ENCODE results near the gene SPRY2. TPM values are rescaled to one million over a fixed set of nuclear protein-coding genes. Genes with fewer than 3 reads are reported as not detected.

The SPRY2 gene
- polyA plus RNA-seq, 1 experiment, result 15.2 TPM

GRCh38 chr13:80314711-80315653 is 25.9 kb downstream of the SPRY2 start:
- no peaks in the 10 kb centered on the region for H3K9me3 ChIP-seq (ENCODE audit: control insufficient read depth, insufficient read depth, low read length)
- H3K27ac ChIP-seq (ENCODE audit: low read depth, low read length), result no peak overlapping the region
- TF ChIP-seq CTCF (IDR thresholded peaks at IDR 0.05; ENCODE audit: low read depth, low read length), result no peak
- no peak overlapping the region for H3K4me3 ChIP-seq (ENCODE audit: low read depth, low read length)
- no peaks in the 10 kb centered on the region for H3K27me3 ChIP-seq (ENCODE audit: control insufficient read depth, insufficient read depth, low read length)
- DNase-seq (ENCODE audit: low read depth, low spot score), result no peak
- ChIA-PET CTCF (no interaction called here), POLR2A (no interaction called here)

- ChIA-PET POLR2A (no interaction called here), CTCF (interaction anchor here (3.6 kb wide), 1 partner anchor 29 kb away, joined by 14 read pairs; no protein-coding TSS in a partner anchor)
- H3K9me3 ChIP-seq (ENCODE audit: control insufficient read depth, insufficient read depth, low read length), result no peaks in the 10 kb centered on the region
- no peak overlapping the region for H3K4me3 ChIP-seq (ENCODE audit: low read depth, low read length)
- H3K27ac ChIP-seq (ENCODE audit: low read depth, low read length), result no peak overlapping the region
- DNase-seq (ENCODE audit: low read depth, low spot score), result no peak
- H3K27me3 ChIP-seq (ENCODE audit: control insufficient read depth, insufficient read depth, low read length), result no peaks in the 10 kb centered on the region
- no peak for TF ChIP-seq CTCF (IDR thresholded peaks at IDR 0.05; ENCODE audit: low read depth, low read length)
Measured at GRCh38 chr13:80313668-80314256, 27.2 kb downstream of the SPRY2 start.

GRCh38 chr13:80312967-80313366 is 28.0 kb downstream of the SPRY2 start:
- no peak for DNase-seq (ENCODE audit: low read depth, low spot score)
- CTCF ChIA-PET, result interaction anchor here (3.6 kb wide), 1 partner anchor 29 kb away, joined by 14 read pairs; no protein-coding TSS in a partner anchor
- POLR2A ChIA-PET, result no interaction called here

GRCh38 chr13:80312012-80312704 is 28.8 kb downstream of the SPRY2 start:
- DNase-seq (ENCODE audit: low read depth, low spot score), result no peak
- no peak overlapping the region for H3K27ac ChIP-seq (ENCODE audit: low read depth, low read length)
- H3K9me3 ChIP-seq (ENCODE audit: control insufficient read depth, insufficient read depth, low read length), result no peaks in the 10 kb centered on the region
- TF ChIP-seq CTCF (IDR thresholded peaks at IDR 0.05; ENCODE audit: low read depth, low read length), result no peak
- H3K27me3 ChIP-seq (ENCODE audit: control insufficient read depth, insufficient read depth, low read length), result no peaks in the 10 kb centered on the region
- ChIA-PET POLR2A (no interaction called here), CTCF (interaction anchor here (3.6 kb wide), 1 partner anchor 30 kb away, joined by 14 read pairs; no protein-coding TSS in a partner anchor)
- H3K4me3 ChIP-seq (ENCODE audit: low read depth, low read length), result no peak overlapping the region

More at GRCh38 chr13:80312967-80313366, 28.0 kb downstream of the SPRY2 start:
- no peaks in the 10 kb centered on the region for H3K9me3 ChIP-seq (ENCODE audit: control insufficient read depth, insufficient read depth, low read length)
- H3K27me3 ChIP-seq (ENCODE audit: control insufficient read depth, insufficient read depth, low read length), result no peaks in the 10 kb centered on the region
- no peak overlapping the region for H3K4me3 ChIP-seq (ENCODE audit: low read depth, low read length)
- H3K27ac ChIP-seq (ENCODE audit: low read depth, low read length), result no peak overlapping the region
- TF ChIP-seq CTCF (IDR thresholded peaks at IDR 0.05; ENCODE audit: low read depth, low read length), result no peak
